SU-DHL-6 (cell line): ENCODE results near the gene TGDS.

Experiments used
- H2AFZ ChIP-seq: fragments of 200-600 bp; sonication (generic); 2 replicates; pipeline ENCODE4 v1.6.1; 2014; ENCODE audit warnings: low read depth, mild to moderate bottlenecking, moderate library complexity, mixed read lengths, antibody characterized with exemption, low read length; ENCODE audit not compliant: severe bottlenecking
- H3F3A ChIP-seq: fragments of 200-600 bp; shearing (Covaris generic); 2 replicates; pipeline ENCODE4 v1.6.0; 2016; ENCODE audit warnings: antibody characterized with exemption, mild to moderate bottlenecking; ENCODE audit not compliant: insufficient read depth
- H3K27ac ChIP-seq: fragments of 200-600 bp; sonication (generic); 2 replicates; pipeline ENCODE4 v1.5.1; 2016; ENCODE audit warnings: low read depth, mild to moderate bottlenecking, low read length, moderate library complexity, mixed read lengths
- H3K27me3 ChIP-seq: fragments of 200-600 bp; sonication (generic), shearing (Covaris generic); 2 replicates; pipeline ENCODE4 v1.6.0; 2014; ENCODE audit warnings: mild to moderate bottlenecking, low read length
- H3K36me3 ChIP-seq: fragments of 200-600 bp; sonication (generic); 2 replicates; pipeline ENCODE4 v1.6.1; 2014; ENCODE audit warnings: mild to moderate bottlenecking, low read length, mixed read lengths
- H3K4me2 ChIP-seq: fragments of 300-600, 200-600 bp; shearing (Covaris generic), sonication (generic); 2 replicates; pipeline ENCODE4 v1.6.0; 2014; ENCODE audit warnings: low read length, low read depth, mild to moderate bottlenecking; ENCODE audit not compliant: poor library complexity, severe bottlenecking
- H3K4me3 ChIP-seq: fragments of 200-600 bp; sonication (generic); 2 replicates; pipeline ENCODE4 v1.5.1; 2014; ENCODE audit warnings: antibody characterized with exemption, low read length, mild to moderate bottlenecking, mixed read lengths; ENCODE audit not compliant: insufficient read depth, poor library complexity, severe bottlenecking
- H3K79me2 ChIP-seq: fragments of 200-600 bp; sonication (generic); 2 replicates; pipeline ENCODE4 v1.6.1; 2014; ENCODE audit warnings: mild to moderate bottlenecking, low read length, moderate library complexity; ENCODE audit not compliant: insufficient read depth
- H3K9ac ChIP-seq: fragments of 200-600 bp; sonication (generic); 2 replicates; pipeline ENCODE4 v1.7.0; 2014; ENCODE audit warnings: mild to moderate bottlenecking, low read length
- H3K9me2 ChIP-seq: fragments of 200-600 bp; sonication (generic); replicated peaks from 2 replicates; pipeline ENCODE4 v1.6.1; 2014; ENCODE audit warnings: low read length; ENCODE audit not compliant: insufficient read depth
- H3K9me3 ChIP-seq: fragments of 200-600 bp; sonication (generic); 2 replicates; pipeline ENCODE4 v1.6.1; 2014; ENCODE audit warnings: low read length, mixed read lengths; ENCODE audit not compliant: insufficient read depth
- H4K20me1 ChIP-seq: fragments of 200-600 bp; sonication (generic); 2 replicates; pipeline ENCODE4 v1.6.1; 2014; ENCODE audit warnings: low read depth, mild to moderate bottlenecking, antibody characterized with exemption, low read length, moderate library complexity, mixed read lengths
- EZH2phosphoT487 ChIP-seq: fragments of 200-600 bp; sonication (generic), shearing (Covaris generic); conservative IDR thresholded peaks from 2 replicates; pipeline ENCODE4 v1.6.1; 2018; ENCODE audit warnings: mild to moderate bottlenecking, antibody characterized with exemption, low read length, moderate library complexity, mixed read lengths
- TF ChIP-seq, protein P1 (sequence below): fragments of 200-600 bp; sonication (generic); IDR thresholded peaks from one replicate; pipeline ENCODE4 v1.5.1; 2017; ENCODE audit warnings: antibody characterized with exemption, mild to moderate bottlenecking, low read length, moderate library complexity; ENCODE audit not compliant: insufficient read depth, poor library complexity, severe bottlenecking

Gene TGDS

DNA sequence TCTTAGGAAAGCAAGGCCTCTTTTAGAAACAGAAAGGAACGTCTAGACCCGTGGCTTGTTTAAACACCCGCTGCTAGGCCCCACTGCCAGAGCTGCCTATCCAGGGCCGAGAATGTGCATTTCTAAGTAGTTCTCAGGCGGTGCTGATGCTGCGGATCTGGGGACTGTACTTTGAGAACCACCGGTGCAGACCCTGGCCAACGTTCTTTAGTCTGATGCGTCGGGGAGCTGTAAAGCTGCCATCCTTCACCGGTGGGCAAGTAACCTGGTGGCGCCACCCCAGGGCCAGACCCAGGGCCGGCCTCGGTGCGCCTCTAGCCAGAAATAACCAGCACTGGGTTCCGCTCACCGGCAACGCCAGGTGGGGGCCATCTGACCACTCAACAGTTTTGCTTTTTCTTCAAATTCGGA is 47.1 kb downstream of the TGDS start:
- no peaks in the 10 kb centered on the region for H3K79me2 ChIP-seq
- TF ChIP-seq EZH2phosphoT487 = no peak
- TF ChIP-seq, protein P1, sequence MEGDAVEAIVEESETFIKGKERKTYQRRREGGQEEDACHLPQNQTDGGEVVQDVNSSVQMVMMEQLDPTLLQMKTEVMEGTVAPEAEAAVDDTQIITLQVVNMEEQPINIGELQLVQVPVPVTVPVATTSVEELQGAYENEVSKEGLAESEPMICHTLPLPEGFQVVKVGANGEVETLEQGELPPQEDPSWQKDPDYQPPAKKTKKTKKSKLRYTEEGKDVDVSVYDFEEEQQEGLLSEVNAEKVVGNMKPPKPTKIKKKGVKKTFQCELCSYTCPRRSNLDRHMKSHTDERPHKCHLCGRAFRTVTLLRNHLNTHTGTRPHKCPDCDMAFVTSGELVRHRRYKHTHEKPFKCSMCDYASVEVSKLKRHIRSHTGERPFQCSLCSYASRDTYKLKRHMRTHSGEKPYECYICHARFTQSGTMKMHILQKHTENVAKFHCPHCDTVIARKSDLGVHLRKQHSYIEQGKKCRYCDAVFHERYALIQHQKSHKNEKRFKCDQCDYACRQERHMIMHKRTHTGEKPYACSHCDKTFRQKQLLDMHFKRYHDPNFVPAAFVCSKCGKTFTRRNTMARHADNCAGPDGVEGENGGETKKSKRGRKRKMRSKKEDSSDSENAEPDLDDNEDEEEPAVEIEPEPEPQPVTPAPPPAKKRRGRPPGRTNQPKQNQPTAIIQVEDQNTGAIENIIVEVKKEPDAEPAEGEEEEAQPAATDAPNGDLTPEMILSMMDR = peak; percentile 25

DNA sequence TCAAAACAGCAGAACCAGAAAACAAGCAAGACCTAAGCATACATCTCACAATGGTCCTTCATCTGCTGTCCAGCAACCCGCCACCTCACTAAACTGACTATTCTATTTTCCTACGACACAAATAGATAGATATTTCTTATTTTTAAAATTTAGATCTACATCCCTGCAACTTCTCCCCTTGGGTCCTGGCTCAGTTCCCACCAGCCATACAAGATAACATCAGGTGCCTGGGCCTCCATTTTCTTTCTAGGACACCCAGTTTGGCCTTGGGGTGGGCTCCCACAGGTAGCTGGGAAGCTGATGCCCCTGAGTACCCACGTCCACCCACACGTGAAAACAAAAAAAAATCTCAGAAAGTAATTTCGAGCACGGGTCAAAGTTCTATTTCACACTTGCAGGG is 47.6 kb downstream of the TGDS start:
- no peaks in the 10 kb centered on the region for H3K36me3 ChIP-seq
- no peak for TF ChIP-seq EZH2phosphoT487
- TF ChIP-seq, protein P1 = no peak
- no peaks in the 10 kb centered on the region for H4K20me1 ChIP-seq
- H3K9me3 ChIP-seq = no peaks in the 10 kb centered on the region
- H3F3A ChIP-seq = no peaks in the 10 kb centered on the region
- no peaks in the 10 kb centered on the region for H3K27me3 ChIP-seq
- peak overlapping the region; percentile 78 for H3K4me2 ChIP-seq
- no peaks in the 10 kb centered on the region for H3K9me2 ChIP-seq
- peak overlapping the region; percentile 73 for H3K27ac ChIP-seq
- peak overlapping the region; percentile 91 for H2AFZ ChIP-seq
- peak overlapping the region; percentile 62 for H3K4me3 ChIP-seq
- H3K9ac ChIP-seq = peak overlapping the region; percentile 66
- no peaks in the 10 kb centered on the region for H3K79me2 ChIP-seq

More for the DNA sequence above, 47.1 kb downstream of the TGDS start:
- Histone ChIP-seq H3K9ac (peak overlapping the region; percentile 66), H3K9me3 (no peaks in the 10 kb centered on the region), H3K36me3 (no peaks in the 10 kb centered on the region), H4K20me1 (no peaks in the 10 kb centered on the region), H2AFZ (peak overlapping the region; percentile 91), H3K27ac (peak overlapping the region; percentile 73), H3F3A (no peaks in the 10 kb centered on the region), H3K4me2 (peak overlapping the region; percentile 78), H3K27me3 (no peaks in the 10 kb centered on the region), H3K9me2 (no peaks in the 10 kb centered on the region), H3K4me3 (peak overlapping the region; percentile 62)

DNA sequence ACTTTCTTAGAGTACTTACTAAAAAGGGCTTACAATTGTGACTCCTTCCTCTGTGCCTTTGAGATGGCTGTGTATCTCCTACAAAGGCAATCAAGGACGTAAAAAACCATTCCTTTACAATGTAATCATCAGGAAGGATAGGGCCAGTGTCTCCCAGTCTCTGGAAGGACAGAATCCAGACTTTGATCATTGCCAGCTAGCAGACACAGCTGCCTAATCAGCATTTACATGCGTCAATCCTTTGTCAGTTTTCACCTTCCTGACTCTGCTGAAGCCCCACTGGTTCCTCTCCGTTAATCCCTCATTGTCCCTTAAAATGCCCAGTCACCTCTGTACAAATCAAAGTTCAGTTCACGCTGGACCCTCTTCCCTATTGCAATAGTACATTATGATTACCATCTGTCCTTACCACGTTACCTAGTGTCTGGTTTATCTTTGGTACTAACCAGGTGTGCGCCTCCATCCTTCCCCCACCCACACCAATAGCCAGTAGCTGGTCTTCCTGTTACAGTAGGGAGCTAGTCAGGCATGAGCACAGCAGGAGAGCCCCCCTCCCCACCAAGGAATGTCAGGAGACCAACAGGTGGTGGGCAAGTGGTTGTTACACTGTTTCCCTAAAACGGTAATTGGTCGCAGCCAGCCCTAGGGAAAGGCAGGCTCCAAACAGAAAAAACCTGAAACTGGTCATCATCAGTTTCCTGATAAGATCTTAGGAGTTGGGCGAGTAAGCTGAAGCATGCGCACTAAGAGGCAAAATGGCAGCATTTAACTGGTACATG is 49.7 kb downstream of the TGDS start:
- no peak overlapping the region for H2AFZ ChIP-seq
- H3K27ac ChIP-seq = no peak overlapping the region
- TF ChIP-seq, protein P1 = no peak
- no peak for TF ChIP-seq EZH2phosphoT487

More for the DNA sequence above, 49.7 kb downstream of the TGDS start:
- Histone ChIP-seq H3K79me2 (no peaks in the 10 kb centered on the region), H3K9me2 (no peaks in the 10 kb centered on the region), H4K20me1 (no peaks in the 10 kb centered on the region), H3K36me3 (no peaks in the 10 kb centered on the region), H3K27me3 (no peaks in the 10 kb centered on the region), H3K9ac (no peak overlapping the region), H3F3A (no peaks in the 10 kb centered on the region), H3K4me2 (no peak overlapping the region), H3K4me3 (no peak overlapping the region), H3K9me3 (no peaks in the 10 kb centered on the region)
